Natural killer cell (primary cell): ENCODE results near the gene GJA1. TPM values are rescaled to one million over a fixed set of nuclear protein-coding genes. Genes with fewer than 3 reads are reported as not detected.
A peak's percentile ranks its signal among the peaks of the same experiment; 100 is the strongest.

Experiments
- ATAC-seq, 3 donors: fragments of 150-1000 bp in 2 of 3; fragments of 200-7000 bp in 1 of 3; cut with Tn5 transposase; 1 replicate in 1 of 3; 2 replicates in 2 of 3; pipeline ENCODE4 v1.10.0; 2021; ENCODE audit warnings: mild to moderate bottlenecking in 2 of 3, moderate library complexity in 2 of 3
- DNase-seq, 2 donors: peaks; one replicate each; pipeline versions ENCODE4 v3.0.0 to v3.0.0-alpha.2; 2013 to 2021; ENCODE audit warnings: mixed read lengths in 1 of 2
- H3K27ac ChIP-seq: one replicate; pipeline ENCODE4 v1.5.1; 2013; ENCODE audit warnings: mild to moderate bottlenecking, low read length
- H3K27me3 ChIP-seq: one replicate; pipeline ENCODE4 v1.6.1; 2013; ENCODE audit warnings: low read length; ENCODE audit not compliant: control insufficient read depth, insufficient read depth
- H3K36me3 ChIP-seq: one replicate; pipeline ENCODE4 v1.6.1; 2013; ENCODE audit warnings: low read length; ENCODE audit not compliant: control insufficient read depth, insufficient read depth
- H3K4me1 ChIP-seq: one replicate; pipeline ENCODE4 v1.6.1; 2013; ENCODE audit warnings: low read length; ENCODE audit not compliant: control insufficient read depth, insufficient read depth
- H3K4me3 ChIP-seq: one replicate; pipeline ENCODE4 v1.5.1; 2013; ENCODE audit warnings: low read length
- H3K9me3 ChIP-seq: one replicate; pipeline ENCODE4 v1.6.1; 2013; ENCODE audit warnings: low read length; ENCODE audit not compliant: control insufficient read depth, insufficient read depth
- H3K27ac Mint-ChIP-seq, 2 donors: one replicate each; pipeline ENCODE4 v1.8.0; 2022; ENCODE audit warnings: mild to moderate bottlenecking in 2 of 2, mixed read lengths in 2 of 2, moderate library complexity in 1 of 2
- H3K27me3 Mint-ChIP-seq, 2 donors: one replicate each; pipeline ENCODE4 v1.8.0; 2022; ENCODE audit warnings: low read depth in 2 of 2, mixed read lengths in 2 of 2
- H3K36me3 Mint-ChIP-seq: one replicate; pipeline ENCODE4 v1.8.0; 2022; ENCODE audit warnings: mixed read lengths
- H3K4me1 Mint-ChIP-seq, 2 donors: one replicate each; pipeline ENCODE4 v1.8.0; 2022; ENCODE audit warnings: mixed read lengths in 2 of 2
- H3K4me3 Mint-ChIP-seq: one replicate; pipeline ENCODE4 v1.8.0; 2022; ENCODE audit warnings: mild to moderate bottlenecking, moderate library complexity, mixed read lengths
- H3K9me3 Mint-ChIP-seq, 2 donors: one replicate each; pipeline ENCODE4 v1.8.0; 2022; ENCODE audit warnings: mixed read lengths in 2 of 2
- CTCF ChIP-seq: fragments of 200-600 bp; IDR thresholded peaks from one replicate; pipeline ENCODE4 v1.8.0; 2022; ENCODE audit warnings: antibody characterized with exemption
- WGBS: methylation state at CpG from one replicate; pipeline ENCODE4 v1.1.7; 2013; ENCODE audit warnings: missing lambda C conversion rate; ENCODE audit not compliant: insufficient coverage; 5-methylcytosine and 5-hydroxymethylcytosine counted together
- intact Hi-C: fragments of 100-400 bp; cut with micrococcal nuclease; formaldehyde crosslinking; loops from one replicate; pipeline ENCODE4 v1.14.2; 2022
- total RNA-seq, 4 donors: library from RNA; stranded (reverse); fragments of 120-200 nt in 1 of 4; gene quantifications; one replicate each; pipeline versions ENCODE4 v1.2.3 to v1.2.4, GENCODE V29; 2013 to 2022

The GJA1 gene
- total RNA-seq, 3 donors from 2014 or later (not counting 1 experiment from before 2014, with no cell fraction given) = not detected

- Mint-ChIP-seq H3K27ac (no peak overlapping the region), H3K9me3 (peaks cover 2 to 3% of the 10 kb centered on the region in 2 donors), H3K27me3 (peaks cover 33 to 40% of the 10 kb centered on the region in 2 donors), H3K36me3 (no peaks in the 10 kb centered on the region), H3K4me3 (peak overlapping the region; percentile 75), H3K4me1 (peaks cover 5 to 6% of the 10 kb centered on the region in 2 donors)
- no peak for TF ChIP-seq CTCF
- Histone ChIP-seq H3K36me3 (no peaks in the 10 kb centered on the region), H3K4me3 (peak overlapping the region; percentile 7), H3K4me1 (peaks cover 12% of the 10 kb centered on the region), H3K27ac (no peak overlapping the region), H3K9me3 (no peaks in the 10 kb centered on the region), H3K27me3 (peaks cover 17% of the 10 kb centered on the region)
- DNase-seq = peak in 1 of 2 donors; percentile 17
- intact Hi-C loops = no loop called here
- ATAC-seq = no peak
- WGBS = 3% methylated on average over 40 of the region's 45 CpGs
Observed at GRCh38 chr6:121436960-121437850, 1.8 kb downstream of the GJA1 start.

- Histone ChIP-seq H3K36me3 (no peaks in the 10 kb centered on the region), H3K4me1 (peaks cover 12% of the 10 kb centered on the region), H3K27ac (no peak overlapping the region), H3K9me3 (no peaks in the 10 kb centered on the region), H3K4me3 (no peak overlapping the region), H3K27me3 (peaks cover 17% of the 10 kb centered on the region)
- ATAC-seq = no peak
- Mint-ChIP-seq H3K4me1 (peaks cover 5 to 6% of the 10 kb centered on the region in 2 donors), H3K27me3 (peaks cover 30 to 40% of the 10 kb centered on the region in 2 donors), H3K27ac (no peak overlapping the region), H3K36me3 (no peaks in the 10 kb centered on the region), H3K4me3 (peak overlapping the region; percentile 75), H3K9me3 (no peaks in the 10 kb centered on the region)
- no peak for TF ChIP-seq CTCF
- 26% methylated on average over 17 of the region's 18 CpGs for WGBS
- intact Hi-C loops = no loop called here
- DNase-seq = no peak
Observed at GRCh38 chr6:121437851-121438651, 2.6 kb downstream of the GJA1 start.

- intact Hi-C loops = no loop called here
Observed at GRCh38 chr6:121438869-121439268, 3.4 kb downstream of the GJA1 start.

More at GRCh38 chr6:121438869-121439268, 3.4 kb downstream of the GJA1 start:
- Histone ChIP-seq H3K36me3 (no peaks in the 10 kb centered on the region), H3K27me3 (peaks cover 17% of the 10 kb centered on the region), H3K27ac (no peak overlapping the region), H3K4me3 (no peak overlapping the region), H3K4me1 (peaks cover 12% of the 10 kb centered on the region), H3K9me3 (no peaks in the 10 kb centered on the region)
- no peak for ATAC-seq
- Mint-ChIP-seq H3K27ac (no peak overlapping the region), H3K27me3 (peaks cover 30 to 40% of the 10 kb centered on the region in 2 donors), H3K4me1 (peaks cover 5 to 6% of the 10 kb centered on the region in 2 donors), H3K9me3 (no peaks in the 10 kb centered on the region), H3K4me3 (no peak overlapping the region), H3K36me3 (no peaks in the 10 kb centered on the region)
- DNase-seq = no peak
- TF ChIP-seq CTCF = no peak
- WGBS = no CpG with 5 or more reads among the region's 3 CpGs
